Sigmoid colon (tissue), 7 donors: Measurements from ENCODE around the gene ROR1. TPM values are rescaled to one million over a fixed set of nuclear protein-coding genes. Genes with fewer than 3 reads are reported as not detected.

Source experiments
- DNase-seq: peaks from one replicate; pipeline ENCODE4 v3.0.0-alpha.2; 2019
- H3K27ac ChIP-seq, 4 donors: fragments of 200-600 bp; sonication (generic); one replicate each; pipeline ENCODE4 v1.5.1; 2016 to 2019; ENCODE audit warnings: mild to moderate bottlenecking in 1 of 4
- H3K27me3 ChIP-seq, 3 donors: fragments of 200-600 bp; sonication (generic); one replicate each; pipeline ENCODE4 v1.5.1; 2019; ENCODE audit warnings: mild to moderate bottlenecking in 1 of 3
- H3K36me3 ChIP-seq, 4 donors: fragments of 200-600 bp; sonication (generic); one replicate each; pipeline ENCODE4 v1.5.1; 2016 to 2019
- H3K4me1 ChIP-seq, 4 donors: fragments of 200-600 bp; sonication (generic); one replicate each; pipeline ENCODE4 v1.5.1; 2017 to 2019
- H3K4me3 ChIP-seq, 4 donors: fragments of 200-600 bp; sonication (generic); one replicate each; pipeline ENCODE4 v1.5.1; 2017 to 2019; ENCODE audit warnings: mild to moderate bottlenecking in 2 of 4, moderate library complexity in 1 of 4
- H3K9me3 ChIP-seq, 4 donors: fragments of 200-600 bp in 3 of 4; sonication (generic) in 3 of 4; one replicate each; pipeline versions ENCODE4 v1.5.1 to v1.6.1; 2013 to 2019
- CTCF ChIP-seq, 4 experiments: fragments of 450-650 bp in 3 of 4; fragments of 200-600 bp in 1 of 4; IDR thresholded peaks; one replicate each; pipeline ENCODE4 v1.5.1; 2016 to 2019; ENCODE audit warnings: antibody characterized with exemption in 4 of 4, mild to moderate bottlenecking in 3 of 4, moderate library complexity in 2 of 4
- EP300 ChIP-seq, 4 donors: sonication (generic); formaldehyde crosslinking; IDR thresholded peaks; one replicate each; pipeline ENCODE4 v1.6.1; 2017; ENCODE audit warnings: antibody characterized with exemption in 4 of 4
- POLR2A ChIP-seq, 2 donors: fragments of 450-650 bp; IDR thresholded peaks; one replicate each; pipeline ENCODE4 v1.6.1; 2016; ENCODE audit warnings: antibody characterized with exemption in 2 of 2, mild to moderate bottlenecking in 2 of 2, moderate library complexity in 2 of 2
- POLR2AphosphoS5 ChIP-seq, 4 donors: sonication (generic); formaldehyde crosslinking; IDR thresholded peaks; one replicate each; pipeline ENCODE4 v1.6.1; 2017; ENCODE audit warnings: antibody characterized with exemption in 4 of 4
- WGBS, 2 donors: extraction: QIAGEN DNeasy Blood & Tissue Kit; methylation state at CpG; one replicate each; pipeline ENCODE4 v1.1.7; 2013; 5-methylcytosine and 5-hydroxymethylcytosine counted together
- intact Hi-C: fragments of 100-400 bp; cut with DNase I; formaldehyde crosslinking; loops from one replicate; pipeline ENCODE4 v1.15.1; 2023
- polyA plus RNA-seq, 3 donors: library from polyadenylated mRNA; stranded (reverse); fragments of 200-250 nt; gene quantifications; one replicate each; pipeline ENCODE4 v1.2.3, GENCODE V29; 2013
- total RNA-seq, 4 donors: library from RNA; depleted of rRNA; stranded (reverse); fragments of >200 nt; gene quantifications; one replicate each; pipeline ENCODE4 v1.1.0, GENCODE V29; 2016
- donor health status: healthy with polysubstance abuse.
- donor health status: Bipolar disorder and iron deficiency.
- donor health status: healthy.

The ROR1 gene
- total and polyA plus RNA-seq, 7 donors: under 0.01 to 37.1 (median 27.3) TPM

- H3K27ac ChIP-seq: no peak overlapping the region
- intact Hi-C loops: no loop called here
- TF ChIP-seq EP300 (IDR thresholded peaks at IDR 0.05) (no peak), POLR2A (IDR thresholded peaks at IDR 0.05) (no peak), CTCF (IDR thresholded peaks at IDR 0.05) (no peak), POLR2AphosphoS5 (IDR thresholded peaks at IDR 0.05) (no peak)
- no peaks in the 10 kb centered on the region for H3K27me3 ChIP-seq
- H3K9me3 ChIP-seq: no peaks in the 10 kb centered on the region
- H3K4me3 ChIP-seq: no peak overlapping the region
- 41 to 67% methylated on average over 7 of the region's 7 CpGs for WGBS, 2 donors
- H3K4me1 ChIP-seq: peaks cover 0 to 30% (median 21%) of the 10 kb centered on the region in 4 donors
- DNase-seq: no peak
- no peaks in the 10 kb centered on the region for H3K36me3 ChIP-seq
Observed at GRCh38 chr1:63983391-63984256, 209.8 kb downstream of the ROR1 start.

GRCh38 chr1:63984257-63984929, 210.6 kb downstream of the ROR1 start:
- no peaks in the 10 kb centered on the region for H3K36me3 ChIP-seq
- no peak for TF ChIP-seq CTCF (IDR thresholded peaks at IDR 0.05)
- no peak for TF ChIP-seq EP300 (IDR thresholded peaks at IDR 0.05)
- no peak for TF ChIP-seq POLR2AphosphoS5 (IDR thresholded peaks at IDR 0.05)
- no peak for TF ChIP-seq POLR2A (IDR thresholded peaks at IDR 0.05)
- 58 to 73% methylated on average over 4 of the region's 4 CpGs for WGBS, 2 donors
- peaks cover 0 to 30% (median 21%) of the 10 kb centered on the region in 4 donors for H3K4me1 ChIP-seq
- no peak for DNase-seq
- H3K27ac ChIP-seq: no peak overlapping the region
- no peak overlapping the region for H3K4me3 ChIP-seq
- H3K9me3 ChIP-seq: no peaks in the 10 kb centered on the region
- intact Hi-C loops: no loop called here
- no peaks in the 10 kb centered on the region for H3K27me3 ChIP-seq

- Histone ChIP-seq H3K27ac (no peak overlapping the region), H3K27me3 (no peaks in the 10 kb centered on the region), H3K9me3 (no peaks in the 10 kb centered on the region), H3K4me3 (no peak overlapping the region), H3K36me3 (no peaks in the 10 kb centered on the region), H3K4me1 (peaks cover 0 to 30% (median 21%) of the 10 kb centered on the region in 4 donors)
- TF ChIP-seq POLR2AphosphoS5 (IDR thresholded peaks at IDR 0.05): no peak
- no peak for TF ChIP-seq CTCF (IDR thresholded peaks at IDR 0.05)
- TF ChIP-seq POLR2A (IDR thresholded peaks at IDR 0.05): no peak
- TF ChIP-seq EP300 (IDR thresholded peaks at IDR 0.05): no peak
- WGBS, 2 donors: 89 to 92% methylated on average over 5 of the region's 5 CpGs
- no peak for DNase-seq
- intact Hi-C loops: no loop called here
Observed at GRCh38 chr1:63984930-63985290, 211.1 kb downstream of the ROR1 start.

- no peaks in the 10 kb centered on the region for H3K9me3 ChIP-seq
- no peak overlapping the region for H3K4me3 ChIP-seq
- WGBS, 2 donors: 73 to 78% methylated on average over 2 of the region's 2 CpGs
- TF ChIP-seq EP300 (IDR thresholded peaks at IDR 0.05) (no peak), POLR2AphosphoS5 (IDR thresholded peaks at IDR 0.05) (no peak), POLR2A (IDR thresholded peaks at IDR 0.05) (no peak), CTCF (IDR thresholded peaks at IDR 0.05) (no peak)
- DNase-seq: no peak
- H3K27ac ChIP-seq: no peak overlapping the region
- no peaks in the 10 kb centered on the region for H3K36me3 ChIP-seq
- intact Hi-C loops: no loop called here
- no peaks in the 10 kb centered on the region for H3K27me3 ChIP-seq
- peaks cover 0 to 35% (median 21%) of the 10 kb centered on the region in 4 donors for H3K4me1 ChIP-seq
Observed at GRCh38 chr1:63987014-63987627, 213.3 kb downstream of the ROR1 start.
